GM12875 (cell line): ENCODE data around the gene YIPF5.

ENCODE experiments used
- H3K4me3 ChIP-seq: one replicate; pipeline ENCODE4 v1.5.1; 2011; ENCODE audit warnings: low read depth, low read length, control low read depth
- CTCF ChIP-seq: IDR thresholded peaks from 2 replicates; pipeline ENCODE4 v1.5.1; 2011; ENCODE audit warnings: low read depth, mild to moderate bottlenecking, control low read depth, inconsistent platforms, low read length, moderate library complexity, borderline replicate concordance; ENCODE audit not compliant: insufficient read depth

The YIPF5 gene

GRCh38 chr5:144203750-144204596, 33.5 kb upstream of the YIPF5 start:
- peak; percentile 65; the same call in 1 of the 2 replicates for TF ChIP-seq CTCF
- H3K4me3 ChIP-seq: no peak overlapping the region

GRCh38 chr5:144202726-144203125, 32.3 kb upstream of the YIPF5 start:
- TF ChIP-seq CTCF: no peak
- no peak overlapping the region for H3K4me3 ChIP-seq

- no peak overlapping the region for H3K4me3 ChIP-seq
- TF ChIP-seq CTCF: no peak
Observed at GRCh38 chr5:144202072-144202471, 31.6 kb upstream of the YIPF5 start.

- no peak overlapping the region for H3K4me3 ChIP-seq
- TF ChIP-seq CTCF: no peak
Observed at GRCh38 chr5:144201588-144201987, 31.1 kb upstream of the YIPF5 start.

GRCh38 chr5:144198386-144198785, 27.9 kb upstream of the YIPF5 start:
- H3K4me3 ChIP-seq: no peak overlapping the region
- no peak for TF ChIP-seq CTCF

GRCh38 chr5:144196612-144197011, 26.2 kb upstream of the YIPF5 start:
- H3K4me3 ChIP-seq: no peak overlapping the region
- no peak for TF ChIP-seq CTCF

GRCh38 chr5:144195448-144195847, 25.0 kb upstream of the YIPF5 start:
- H3K4me3 ChIP-seq: no peak overlapping the region
- no peak for TF ChIP-seq CTCF
